DOHH2 (cell line): ENCODE data around the gene GGA1.

ENCODE experiments used
- CTCF ChIP-seq: fragments of 200-600 bp; sonication (generic); IDR thresholded peaks from one replicate; pipeline ENCODE4 v1.5.1; 2014; ENCODE audit warnings: antibody characterized with exemption, mild to moderate bottlenecking, low read depth, low read length; ENCODE audit not compliant: poor library complexity, severe bottlenecking
- EZH2phosphoT487 ChIP-seq: fragments of 200-600 bp; sonication (generic); IDR thresholded peaks from 2 replicates; pipeline ENCODE4 v1.6.1; 2017; ENCODE audit warnings: borderline replicate concordance, mild to moderate bottlenecking, antibody characterized with exemption, low read length, moderate library complexity, mixed read lengths

DNA sequence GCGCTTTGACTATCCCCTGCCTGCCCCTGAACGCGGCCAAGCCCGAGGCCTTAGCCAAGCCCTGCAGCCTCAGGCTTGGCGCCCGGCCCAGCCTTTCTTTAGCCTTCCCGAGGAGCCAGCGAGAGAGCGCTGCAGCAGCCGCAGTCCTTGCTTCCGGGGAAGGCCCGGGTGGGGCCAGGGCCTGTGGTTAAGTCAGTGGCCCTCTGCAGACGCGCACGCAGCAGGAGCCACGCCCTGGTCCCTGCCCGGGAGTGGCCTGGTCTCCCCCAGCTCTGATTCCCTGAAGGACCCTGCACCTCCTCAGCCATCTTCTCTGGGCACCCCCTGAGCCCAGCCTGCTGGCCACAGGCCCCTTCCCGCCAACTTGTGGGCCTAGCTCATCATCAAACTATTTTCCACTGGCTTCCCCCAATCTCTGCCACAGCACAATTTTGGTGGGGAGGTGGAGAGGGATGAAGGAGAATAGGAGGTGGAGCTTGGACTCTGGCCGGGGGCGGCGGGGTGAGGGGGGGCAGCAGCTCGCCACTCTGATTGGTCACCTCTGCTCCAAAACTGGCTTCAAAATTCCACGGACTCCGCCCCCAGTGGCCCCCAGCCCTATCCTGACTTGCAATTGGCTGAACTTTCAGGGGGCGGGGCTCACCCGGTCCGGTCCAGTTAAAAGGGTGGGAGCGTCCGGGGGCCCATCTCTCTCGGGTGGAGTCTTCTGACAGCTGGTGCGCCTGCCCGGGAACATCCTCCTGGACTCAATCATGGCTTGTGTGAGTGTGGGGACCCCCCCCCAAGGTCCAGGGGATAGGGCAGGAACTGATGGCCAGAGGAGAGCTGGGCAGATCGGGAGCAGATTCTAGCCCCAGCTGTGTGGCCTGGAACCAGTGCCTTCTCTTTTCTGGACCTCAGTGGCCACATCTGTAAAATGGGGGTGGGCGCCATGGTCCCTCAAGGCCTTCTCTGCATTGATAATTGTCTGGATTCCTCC lies 66.6 kb downstream of the GGA1 start, which contains the start of gene LGALS1:
- TF ChIP-seq CTCF (no peak), EZH2phosphoT487 (no peak)
